SK-N-MC (cell line): ENCODE data around the gene NDUFB5.
A peak's percentile ranks its signal among the peaks of the same experiment; 100 is the strongest.

Experiments used
- DNase-seq: peaks from one replicate; pipeline ENCODE4 v3.0.0-alpha.2; 2011; ENCODE audit warnings: low read depth, low spot score
- H3K27ac ChIP-seq: fragments of 200-600 bp; sonication (generic); 2 replicates; pipeline ENCODE4 v1.5.1; 2016; ENCODE audit warnings: mixed run types
- H3K36me3 ChIP-seq: fragments of 200-600 bp; sonication (generic); 2 replicates; pipeline ENCODE4 v1.6.1; 2017; ENCODE audit warnings: antibody characterized with exemption, low read length, mixed read lengths; ENCODE audit not compliant: insufficient read depth
- H3K4me3 ChIP-seq: fragments of 200-600 bp; sonication (generic); 2 replicates; pipeline ENCODE4 v1.5.1; 2016
- H3K9ac ChIP-seq: fragments of 200-600 bp; sonication (generic); 2 replicates; pipeline ENCODE4 v1.8.0; 2017; ENCODE audit warnings: mixed run types, mixed read lengths; ENCODE audit not compliant: insufficient read length
- H3K9me3 ChIP-seq: fragments of 200-600 bp; sonication (generic); 2 replicates; pipeline ENCODE4 v1.6.1; 2017; ENCODE audit warnings: low read depth, mild to moderate bottlenecking, antibody characterized with exemption, low read length, moderate library complexity, mixed read lengths
- EZH2 ChIP-seq: fragments of 200-600 bp; sonication (generic); IDR thresholded peaks from one replicate; pipeline ENCODE4 v1.6.1; 2017; ENCODE audit warnings: antibody characterized with exemption
- FOXP2 ChIP-seq: optimal IDR thresholded peaks from 2 replicates; pipeline ENCODE3; 2011; ENCODE audit warnings: mild to moderate bottlenecking, moderate library complexity; ENCODE audit not compliant: insufficient read depth; ENCODE audit errors: extremely low read length, control extremely low read depth
- POLR2AphosphoS5 ChIP-seq: IDR thresholded peaks from 2 replicates; pipeline ENCODE4 v1.6.1; 2012; ENCODE audit warnings: mild to moderate bottlenecking, low read depth, low read length, borderline replicate concordance

Gene NDUFB5

GRCh38 chr3:179604321-179605078, at the start of gene NDUFB5, which contains the start of gene MRPL47:
Gene NDUFB5 (plus strand): TSS chr3:179604794. CDS start chr3:179604816, 22 bp downstream.
Gene MRPL47 (minus strand): TSS chr3:179604638. CDS start chr3:179604624, 14 bp downstream.
- peak within 1 kb of the TSS; percentile 91 for H3K4me3 ChIP-seq
- peak; percentile 96 for DNase-seq
- no peaks in the 10 kb centered on the region for H3K9me3 ChIP-seq
- H3K36me3 ChIP-seq, result peaks cover 37% of the 10 kb centered on the region
- H3K27ac ChIP-seq, result peak within 1 kb of the TSS; percentile 87
- TF ChIP-seq EZH2 (no peak), POLR2AphosphoS5 (peak; percentile 98), FOXP2 (peak; percentile 86)
- peak within 1 kb of the TSS; percentile 96 for H3K9ac ChIP-seq

GRCh38 chr3:179558742-179559364, 45.7 kb upstream of the NDUFB5 start:
- no peaks in the 10 kb centered on the region for H3K36me3 ChIP-seq
- no peak overlapping the region for H3K27ac ChIP-seq
- H3K4me3 ChIP-seq, result no peak overlapping the region
- DNase-seq, result peak; percentile 80
- H3K9ac ChIP-seq, result no peak overlapping the region
- H3K9me3 ChIP-seq, result no peaks in the 10 kb centered on the region
- no peak for TF ChIP-seq EZH2
- TF ChIP-seq FOXP2, result no peak
- TF ChIP-seq POLR2AphosphoS5, result no peak

- no peak for DNase-seq
- no peak for TF ChIP-seq POLR2AphosphoS5
- no peak for TF ChIP-seq EZH2
- no peak for TF ChIP-seq FOXP2
- Histone ChIP-seq H3K9ac (no peak overlapping the region), H3K9me3 (no peaks in the 10 kb centered on the region), H3K4me3 (no peak overlapping the region), H3K36me3 (no peaks in the 10 kb centered on the region), H3K27ac (no peak overlapping the region)
These were observed 43.8 kb upstream of the NDUFB5 start for GRCh38 chr3:179560791-179561190.

- Histone ChIP-seq H3K9me3 (no peaks in the 10 kb centered on the region), H3K9ac (peak within 1 kb of the TSS; percentile 93), H3K36me3 (no peaks in the 10 kb centered on the region), H3K27ac (peak within 1 kb of the TSS; percentile 93), H3K4me3 (peak within 1 kb of the TSS; percentile 93)
- peak; percentile 80 for TF ChIP-seq FOXP2
- peak; percentile 94 for TF ChIP-seq POLR2AphosphoS5
- no peak for TF ChIP-seq EZH2
- peak; percentile 99 for DNase-seq
These were observed 41.9 kb upstream of the NDUFB5 start, which contains the start of gene ACTL6A for GRCh38 chr3:179562591-179563270. Gene ACTL6A (plus strand): TSS chr3:179562926. CDS start chr3:179563093, 167 bp downstream.

- no peaks in the 10 kb centered on the region for H3K36me3 ChIP-seq
- no peak for DNase-seq
- peak overlapping the region; percentile 93 for H3K4me3 ChIP-seq
- H3K9ac ChIP-seq, result peak overlapping the region; percentile 93
- TF ChIP-seq POLR2AphosphoS5, result 0 out of 2 replicates have a peak, but pooled peaks have one; percentile 21
- no peak for TF ChIP-seq FOXP2
- no peak for TF ChIP-seq EZH2
- H3K27ac ChIP-seq, result peak overlapping the region; percentile 37; the same call in 1 of the 2 replicates
- H3K9me3 ChIP-seq, result no peaks in the 10 kb centered on the region
These were observed 41.3 kb upstream of the NDUFB5 start for GRCh38 chr3:179563271-179563783.

GRCh38 chr3:179565496-179565895, 39.1 kb upstream of the NDUFB5 start:
- no peak for DNase-seq
- no peak for TF ChIP-seq EZH2
- TF ChIP-seq FOXP2, result no peak
- no peak for TF ChIP-seq POLR2AphosphoS5
- Histone ChIP-seq H3K9ac (no peak overlapping the region), H3K4me3 (no peak overlapping the region), H3K9me3 (no peaks in the 10 kb centered on the region), H3K27ac (no peak overlapping the region), H3K36me3 (peaks cover 19% of the 10 kb centered on the region)

- no peak overlapping the region for H3K9ac ChIP-seq
- no peak overlapping the region for H3K4me3 ChIP-seq
- TF ChIP-seq POLR2AphosphoS5 (no peak), EZH2 (no peak), FOXP2 (no peak)
- no peaks in the 10 kb centered on the region for H3K9me3 ChIP-seq
- H3K36me3 ChIP-seq, result peaks cover 95% of the 10 kb centered on the region
- 0 out of 2 replicates have a peak overlapping the region, but pooled peaks have one; percentile 11 for H3K27ac ChIP-seq
- DNase-seq, result no peak
These were observed 23.6 kb upstream of the NDUFB5 start for GRCh38 chr3:179580992-179581391.

- Histone ChIP-seq H3K9me3 (no peaks in the 10 kb centered on the region), H3K36me3 (peaks cover 97% of the 10 kb centered on the region), H3K27ac (no peak overlapping the region), H3K4me3 (no peak overlapping the region), H3K9ac (no peak overlapping the region)
- TF ChIP-seq FOXP2 (no peak), EZH2 (no peak), POLR2AphosphoS5 (no peak)
- no peak for DNase-seq
These were observed 15.5 kb upstream of the NDUFB5 start for GRCh38 chr3:179589143-179589542.
